ENCODE data around the gene PSMA7. TPM values are rescaled to one million over a fixed set of nuclear protein-coding genes. Genes with fewer than 3 reads are reported as not detected.

Gene PSMA7
- 188 TPM for polyA plus RNA-seq (ENCODE audit: insufficient read length)
- long read RNA-seq, donor 1, transcript PSMA7-206 (4 exons, 548 nt), result minor isoform, 13 of 296 reads
- long read RNA-seq, donor 1, transcript PSMA7-203 (7 exons, 996 nt), result major isoform, 194 of 296 reads
- long read RNA-seq, donor 1, partial matches to known transcripts, result 85 of 296 reads
- long read RNA-seq, donor 1, other reads (novel, unspliced or antisense), result 0 of 296 reads
- long read RNA-seq, donor 2, transcript PSMA7-203 (7 exons, 996 nt), result major isoform, 144 of 200 reads
- long read RNA-seq, donor 2, transcript PSMA7-206 (4 exons, 548 nt), result minor isoform, 9 of 200 reads
- long read RNA-seq, donor 2, partial matches to known transcripts, result 45 of 200 reads
- long read RNA-seq, donor 2, other reads (novel, unspliced or antisense), result 0 of 200 reads
- long read RNA-seq, donor 3, transcript PSMA7-203 (7 exons, 996 nt), result major isoform, 117 of 179 reads
- long read RNA-seq, donor 3, transcript PSMA7-206 (4 exons, 548 nt), result minor isoform, 6 of 179 reads
- long read RNA-seq, donor 3, partial matches to known transcripts, result 53 of 179 reads
- long read RNA-seq, donor 3, other reads (novel, unspliced or antisense), result 0 of 179 reads
- long read RNA-seq, donor 4, transcript PSMA7-203 (7 exons, 996 nt), result major isoform, 13 of 59 reads
- long read RNA-seq, donor 4, transcript PSMA7-206 (4 exons, 548 nt), result minor isoform, 8 of 59 reads
- long read RNA-seq, donor 4, partial matches to known transcripts, result 37 of 59 reads
- long read RNA-seq, donor 4, other reads (novel, unspliced or antisense), result 0 of 59 reads
- long read RNA-seq, donor 5, transcript PSMA7-206 (4 exons, 548 nt), result minor isoform, 14 of 369 reads
- long read RNA-seq, donor 5, transcript PSMA7-203 (7 exons, 996 nt), result major isoform, 293 of 369 reads
- long read RNA-seq, donor 5, partial matches to known transcripts, result 55 of 369 reads
- long read RNA-seq, donor 5, other reads (novel, unspliced or antisense), result 0 of 369 reads
- long read RNA-seq, donor 6, transcript PSMA7-206 (4 exons, 548 nt), result minor isoform, 14 of 311 reads
- long read RNA-seq, donor 6, transcript PSMA7-203 (7 exons, 996 nt), result major isoform, 188 of 311 reads
- long read RNA-seq, donor 6, partial matches to known transcripts, result 107 of 311 reads
- long read RNA-seq, donor 6, other reads (novel, unspliced or antisense), result 0 of 311 reads
- long read RNA-seq, donor 7, transcript PSMA7-201 (3 exons, 925 nt), result minor isoform, 7 of 382 reads
- long read RNA-seq, donor 7, transcript PSMA7-206 (4 exons, 548 nt), result minor isoform, 20 of 382 reads
- long read RNA-seq, donor 7, transcript PSMA7-203 (7 exons, 996 nt), result major isoform, 253 of 382 reads
- long read RNA-seq, donor 7, partial matches to known transcripts, result 96 of 382 reads
- long read RNA-seq, donor 7, other reads (novel, unspliced or antisense), result 6 of 382 reads
- long read RNA-seq, donor 8, transcript PSMA7-203 (7 exons, 996 nt), result major isoform, 61 of 75 reads
- long read RNA-seq, donor 8, partial matches to known transcripts, result 10 of 75 reads
- long read RNA-seq, donor 8, other reads (novel, unspliced or antisense), result 0 of 75 reads

GRCh38 chr20:62143081-62143956 is at the start of gene PSMA7, which contains the start of gene SS18L1:
PSMA7 (minus strand) TSS chr20:62143394; CDS start chr20:62143303, 91 bp downstream.
SS18L1 (plus strand) TSS chr20:62143769; CDS start chr20:62143821, 52 bp downstream.
- DNase-seq, result peak; percentile 84

- DNase-seq, result no peak
Observed at GRCh38 chr20:62192635-62193034, 49.4 kb upstream of the PSMA7 start.

GRCh38 chr20:62191781-62192559 is 48.8 kb upstream of the PSMA7 start:
- no peak for DNase-seq

- no peak for DNase-seq
Observed at GRCh38 chr20:62190639-62191411, 47.6 kb upstream of the PSMA7 start.

- no peak for DNase-seq
Observed at GRCh38 chr20:62186887-62187866, 44.0 kb upstream of the PSMA7 start.

GRCh38 chr20:62186096-62186426 is 42.9 kb upstream of the PSMA7 start:
- no peak for DNase-seq

GRCh38 chr20:62183426-62184142 is 40.4 kb upstream of the PSMA7 start:
- no peak for DNase-seq

GRCh38 chr20:62182469-62183425 is 39.6 kb upstream of the PSMA7 start, which contains the start of gene MTG2:
MTG2 (plus strand) TSS chr20:62183028; CDS start chr20:62193421, 10,393 bp downstream.
- DNase-seq, result peak; percentile 95

- DNase-seq, result no peak
Observed at GRCh38 chr20:62181808-62182207, 38.6 kb upstream of the PSMA7 start.

GRCh38 chr20:62179162-62179504 is 35.9 kb upstream of the PSMA7 start:
- DNase-seq, result no peak

- no peak for DNase-seq
Observed at GRCh38 chr20:62178316-62179161, 35.3 kb upstream of the PSMA7 start.

GRCh38 chr20:62177307-62177706 is 34.1 kb upstream of the PSMA7 start:
- DNase-seq, result no peak

GRCh38 chr20:62176866-62177265 is 33.7 kb upstream of the PSMA7 start:
- no peak for DNase-seq

GRCh38 chr20:62175711-62176110 is 32.5 kb upstream of the PSMA7 start:
- no peak for DNase-seq
